GM12875 (cell line): ENCODE measurements around the gene RNF121.

Experiments used
- H3K4me3 ChIP-seq: one replicate; pipeline ENCODE4 v1.5.1; 2011; ENCODE audit warnings: low read depth, low read length, control low read depth
- CTCF ChIP-seq: IDR thresholded peaks from 2 replicates; pipeline ENCODE4 v1.5.1; 2011; ENCODE audit warnings: low read depth, mild to moderate bottlenecking, control low read depth, inconsistent platforms, low read length, moderate library complexity, borderline replicate concordance; ENCODE audit not compliant: insufficient read depth

RNF121 gene

GRCh38 chr11:72006309-72007088, 77.7 kb downstream of the RNF121 start:
- H3K4me3 ChIP-seq, result no peak overlapping the region
- TF ChIP-seq CTCF, result no peak

- no peak for TF ChIP-seq CTCF
Measured at GRCh38 chr11:72007089-72007476, 78.2 kb downstream of the RNF121 start.

GRCh38 chr11:72007587-72007986, 78.7 kb downstream of the RNF121 start:
- no peak overlapping the region for H3K4me3 ChIP-seq
- TF ChIP-seq CTCF, result no peak

More at GRCh38 chr11:72007089-72007476, 78.2 kb downstream of the RNF121 start:
- H3K4me3 ChIP-seq, result no peak overlapping the region

GRCh38 chr11:72008728-72009127, 79.9 kb downstream of the RNF121 start:
- TF ChIP-seq CTCF, result no peak
- H3K4me3 ChIP-seq, result no peak overlapping the region

- H3K4me3 ChIP-seq, result no peak overlapping the region
- no peak for TF ChIP-seq CTCF
Measured at GRCh38 chr11:72009156-72009555, 80.3 kb downstream of the RNF121 start.

GRCh38 chr11:72010529-72011233, 81.8 kb downstream of the RNF121 start:
- TF ChIP-seq CTCF, result no peak
- no peak overlapping the region for H3K4me3 ChIP-seq
